ENCODE measurements around the gene PPM1M.
"Not testable (repeated sequence)": the region's sequence is repeated elsewhere in the genome, so short reads cannot be mapped to it uniquely, and the experiment has no call there.

Gene PPM1M

DNA sequence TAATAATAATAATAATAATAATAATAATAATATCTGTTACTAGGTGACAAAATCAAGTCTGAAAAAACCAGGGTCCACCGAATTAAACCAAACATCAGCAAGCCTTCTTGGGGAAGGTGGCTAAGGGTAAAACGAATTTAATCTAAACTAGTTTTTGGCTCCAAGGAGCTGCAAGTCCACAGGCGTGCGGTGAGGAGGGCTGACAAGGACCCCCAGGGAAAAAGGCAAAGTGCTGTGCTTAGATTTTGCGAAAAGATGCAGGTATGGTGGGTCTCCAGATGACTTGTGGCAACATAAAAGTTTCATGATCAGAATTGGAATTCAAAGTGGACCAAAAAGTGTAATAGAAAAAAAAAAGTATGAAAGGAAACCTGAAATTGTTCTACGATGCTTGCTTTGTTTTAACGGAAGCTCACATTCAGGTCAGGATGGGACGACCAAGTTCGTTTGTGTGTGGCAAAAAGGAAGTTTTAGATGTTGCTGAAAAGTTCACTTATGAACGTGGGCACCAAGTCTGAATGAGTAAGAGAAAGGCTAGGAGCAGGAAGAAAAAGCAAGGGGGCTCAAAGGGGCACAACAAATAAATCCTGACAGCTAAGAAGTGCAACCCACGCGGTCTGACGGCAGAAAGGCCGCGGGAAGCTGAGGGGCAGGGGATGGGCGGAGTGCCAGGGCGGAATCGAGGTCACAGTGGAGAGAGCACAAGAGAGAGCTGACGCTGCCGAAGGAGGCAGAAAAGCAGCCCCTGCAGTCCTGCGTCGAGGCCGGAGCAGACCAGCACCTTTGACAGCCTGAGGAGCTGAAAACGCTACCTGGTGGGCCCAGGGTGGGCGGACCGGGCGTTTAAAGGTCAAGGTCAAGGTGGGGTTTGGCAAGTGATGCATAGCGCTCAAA lies 31.8 kb downstream of the PPM1M start:
- peak in 52 of 58 donors; percentile 17 to 78 (median 51) for DNase-seq

DNA sequence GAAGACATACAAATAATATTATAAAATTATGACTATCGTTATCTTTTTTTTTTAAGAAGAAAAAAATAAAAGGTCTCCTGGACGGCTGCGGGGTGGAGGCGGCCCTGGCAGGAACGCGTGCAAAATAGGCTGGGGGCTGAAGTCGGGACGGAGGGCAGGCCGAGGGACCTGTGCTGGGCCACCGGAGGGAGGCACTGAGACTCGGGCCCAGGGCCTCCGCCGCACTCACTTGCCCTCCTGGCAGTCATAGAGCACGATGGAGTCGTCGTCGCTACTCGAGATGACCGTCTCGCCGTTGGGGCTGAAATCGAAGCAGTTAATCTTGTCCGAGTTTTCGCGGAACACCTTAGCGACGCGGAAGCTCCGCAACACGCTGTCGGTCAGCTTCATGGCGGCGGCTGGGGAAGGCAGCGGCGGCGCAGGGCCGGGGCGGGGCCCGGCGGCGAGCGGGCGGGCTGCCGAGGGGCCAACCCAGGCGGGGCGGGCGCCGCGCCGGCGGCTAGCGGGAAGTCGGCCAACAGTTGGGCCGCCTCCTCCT lies 32.5 kb downstream of the PPM1M start:
- DNase-seq = peak in 24 of 58 donors; percentile 63 to 88 (median 76)

DNA sequence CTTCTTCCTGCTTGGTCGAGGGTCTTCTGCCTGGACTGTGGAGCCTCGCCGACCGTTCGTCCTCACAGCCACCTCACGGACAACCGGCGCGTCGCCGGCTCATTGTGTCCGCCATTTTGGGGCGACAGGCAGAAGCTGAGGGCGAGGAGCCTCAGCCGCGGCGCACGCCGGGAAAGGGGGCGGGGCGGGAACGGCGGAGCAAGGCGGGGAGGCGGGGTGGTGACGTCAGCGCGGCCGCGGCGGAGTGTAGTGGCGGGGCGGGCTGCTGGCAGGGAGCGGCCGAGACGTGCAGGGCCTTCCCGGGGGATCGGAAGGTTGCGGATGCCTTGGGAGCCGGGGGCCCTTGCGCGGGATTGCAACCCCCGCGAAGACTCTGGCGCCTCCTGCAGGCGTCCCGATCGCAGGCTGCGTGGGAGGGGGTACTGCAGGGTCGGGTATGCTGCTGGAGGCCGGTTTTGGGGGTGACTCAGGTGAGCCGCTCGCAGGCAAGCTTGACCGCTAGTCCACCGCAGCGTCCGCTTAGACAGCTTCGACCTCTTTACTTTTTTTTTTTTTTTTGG lies 33.0 kb downstream of the PPM1M start, which contains the start of gene WDR82:
WDR82 (minus strand) TSS at position 140 of the 560 bp plus-strand sequence. CDS start 288 bp downstream, outside the sequence.
- DNase-seq = peak; percentile 77 to 98 (median 94)

DNA sequence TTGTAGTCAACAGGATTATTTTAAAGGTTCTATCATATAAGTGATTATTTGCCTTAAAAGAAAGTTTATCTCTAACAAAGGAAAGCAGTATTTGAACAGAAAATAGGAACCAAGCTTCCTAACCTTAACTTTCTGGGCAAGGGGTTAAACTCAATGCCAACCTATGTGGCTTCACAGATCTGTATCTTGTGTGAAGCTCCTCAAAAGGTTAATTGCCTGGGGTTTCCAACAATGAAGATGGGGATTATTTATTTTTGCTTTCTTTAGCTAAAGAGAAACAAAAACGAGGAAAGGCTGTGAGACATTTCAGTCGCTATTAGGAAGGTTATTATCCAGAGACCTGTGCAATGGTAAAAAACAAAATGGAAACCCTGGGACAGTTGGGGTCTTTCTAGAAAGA lies 34.0 kb downstream of the PPM1M start:
- no peak for DNase-seq

DNA sequence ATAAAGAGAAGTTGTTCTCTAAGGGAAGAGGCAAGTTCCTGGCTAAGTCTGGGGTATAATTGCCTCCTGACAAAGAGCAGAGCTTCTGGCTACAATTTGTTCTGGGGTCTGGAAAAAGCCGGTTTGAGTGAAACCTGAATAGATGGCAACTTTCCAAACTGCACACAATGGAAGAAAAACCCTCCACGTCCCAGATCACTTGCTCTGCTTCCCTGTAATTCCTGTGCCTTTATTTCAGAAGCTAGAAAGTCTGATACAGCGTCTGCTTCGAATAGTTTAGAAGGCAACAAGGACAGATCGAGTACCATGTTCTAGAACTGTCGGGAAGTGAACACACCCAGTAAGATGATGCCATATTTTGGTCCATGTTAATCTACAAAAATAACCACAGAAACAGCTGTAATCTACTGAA lies 34.5 kb downstream of the PPM1M start:
- peak in 3 of 58 donors; percentile 15 to 38 (median 23) for DNase-seq

DNA sequence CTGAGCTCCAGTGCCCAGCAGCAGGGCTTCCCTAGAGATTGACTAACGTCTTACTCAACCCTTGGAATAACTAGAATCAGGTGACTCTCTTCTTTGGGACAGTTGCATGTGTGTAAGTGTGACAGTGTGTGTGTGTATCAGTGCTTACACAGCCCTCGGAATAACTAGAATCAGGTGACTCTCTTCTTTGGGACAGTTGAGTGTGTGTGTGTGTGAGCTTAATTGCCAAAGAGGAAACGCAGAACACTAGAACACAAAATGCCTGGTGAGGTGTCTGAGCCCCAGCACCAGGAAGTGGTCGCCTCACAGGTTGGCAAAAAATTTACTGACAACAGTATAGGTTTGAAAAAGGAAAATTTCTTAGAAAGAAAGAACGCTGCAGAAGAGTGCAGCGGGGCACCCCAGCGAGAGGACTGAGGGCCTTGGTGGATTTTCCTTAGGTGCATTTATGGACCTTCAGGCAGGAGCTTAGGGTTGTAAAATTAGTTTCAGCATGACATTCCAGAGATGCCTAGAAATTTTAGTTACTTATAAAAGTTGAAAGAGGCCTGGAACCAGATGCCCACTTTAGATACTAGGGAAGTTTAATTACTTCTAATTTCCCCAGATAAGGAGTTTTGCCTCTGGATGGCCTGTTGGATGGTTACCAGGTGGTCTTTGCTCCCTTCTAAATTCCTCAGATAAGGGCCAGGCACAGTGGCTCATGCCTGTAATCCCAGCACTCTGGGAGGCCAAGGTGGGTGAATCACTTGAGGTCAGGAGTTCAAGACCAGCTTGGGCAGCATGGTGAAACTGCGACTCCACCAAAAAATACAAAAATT lies 36.6 kb downstream of the PPM1M start:
- no peak for DNase-seq

DNA sequence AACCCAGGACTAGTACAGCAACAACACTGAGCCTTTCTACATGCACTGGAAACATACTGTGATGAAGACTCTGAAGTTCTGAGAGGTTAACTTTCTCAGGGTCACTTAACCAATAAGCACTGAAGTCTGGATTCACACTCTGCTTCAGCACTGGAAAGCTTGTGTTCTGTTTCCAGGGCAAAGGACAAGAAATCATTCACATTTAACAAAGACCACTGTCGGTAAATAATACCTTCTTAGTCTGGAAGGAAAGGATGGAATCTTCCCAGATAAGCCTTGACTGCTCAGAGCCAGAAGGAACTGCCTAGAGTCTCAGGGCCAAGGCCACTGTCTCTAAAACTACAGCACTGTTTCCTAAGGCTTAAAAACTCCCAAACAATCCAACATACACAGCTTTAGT lies 37.7 kb downstream of the PPM1M start:
- no peak for DNase-seq

DNA sequence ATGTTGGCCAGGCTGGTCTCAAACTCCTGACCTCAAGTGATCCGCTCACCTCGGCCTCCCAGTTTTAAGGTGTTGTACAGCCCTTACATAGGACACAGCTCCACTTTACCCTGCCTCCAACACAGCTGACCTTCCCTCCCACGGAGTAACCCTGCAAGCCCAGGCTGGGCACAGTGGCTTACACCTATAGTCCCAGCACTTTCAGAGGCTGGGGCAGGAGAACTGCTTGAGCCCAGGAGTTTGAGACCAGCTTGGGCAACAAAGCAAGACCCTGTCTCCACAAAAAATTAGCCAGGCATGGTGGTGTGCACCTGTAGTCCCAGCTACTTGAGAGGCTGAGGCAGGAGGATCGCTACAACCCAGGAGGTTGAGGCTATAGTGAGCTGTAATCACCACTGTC lies 38.5 kb downstream of the PPM1M start:
- DNase-seq = not testable (repeated sequence)

DNA sequence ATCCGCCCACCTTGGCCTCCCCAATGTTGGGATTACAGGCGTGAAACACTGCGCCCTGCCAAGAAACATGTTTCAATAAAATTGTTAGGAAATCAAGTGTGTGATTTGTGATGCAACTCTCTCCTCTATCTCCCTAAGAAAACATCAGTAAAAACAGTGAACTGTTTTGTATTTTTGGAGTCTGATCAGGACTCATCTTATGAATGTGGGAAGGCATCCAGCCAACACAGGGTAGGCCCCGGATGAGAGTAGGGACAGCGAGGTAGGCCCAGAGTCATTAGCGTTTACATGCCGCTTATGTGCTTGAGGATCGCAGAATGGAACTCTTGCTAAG lies 41.2 kb downstream of the PPM1M start:
- DNase-seq = no peak

DNA sequence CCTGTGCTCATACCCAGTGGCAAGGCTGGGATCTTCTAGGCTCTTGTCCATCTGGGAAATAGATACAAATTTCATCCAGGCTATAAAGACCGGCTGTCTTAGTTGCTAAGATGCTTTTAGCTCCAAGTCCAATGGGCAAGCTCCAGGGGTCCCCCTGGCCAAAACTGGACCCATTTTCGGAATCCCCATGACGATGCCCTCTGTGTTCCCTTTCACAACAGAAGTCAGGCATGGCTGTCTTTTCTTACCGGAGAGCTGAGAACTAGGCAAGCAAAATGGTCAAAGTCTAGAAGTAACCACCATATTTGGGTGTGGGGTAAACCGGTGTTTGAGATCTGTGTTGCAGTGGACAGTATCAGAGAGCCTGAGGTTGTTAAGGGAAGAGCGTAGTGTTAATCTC lies 43.1 kb downstream of the PPM1M start:
- DNase-seq = no peak

DNA sequence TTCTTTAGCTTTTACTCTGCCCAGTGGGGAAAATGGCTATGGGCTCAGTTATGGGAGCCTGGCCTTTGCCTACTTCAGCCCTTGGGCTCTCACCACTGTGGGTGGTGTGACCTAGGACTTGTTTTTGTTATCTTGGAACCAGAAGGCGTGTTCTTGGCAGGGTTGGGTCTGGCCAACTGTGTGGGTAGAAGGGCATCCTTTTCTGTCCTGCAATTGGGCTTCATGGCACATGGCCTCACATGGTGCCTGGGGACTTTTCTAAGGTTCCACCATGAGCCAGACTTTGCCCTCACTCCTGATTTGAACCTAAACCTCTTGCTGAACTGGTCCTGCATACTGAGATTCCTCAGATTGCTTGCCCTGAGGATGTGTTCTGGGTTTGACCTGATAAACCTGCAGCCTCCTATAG lies 43.8 kb downstream of the PPM1M start:
- no peak for DNase-seq

DNA sequence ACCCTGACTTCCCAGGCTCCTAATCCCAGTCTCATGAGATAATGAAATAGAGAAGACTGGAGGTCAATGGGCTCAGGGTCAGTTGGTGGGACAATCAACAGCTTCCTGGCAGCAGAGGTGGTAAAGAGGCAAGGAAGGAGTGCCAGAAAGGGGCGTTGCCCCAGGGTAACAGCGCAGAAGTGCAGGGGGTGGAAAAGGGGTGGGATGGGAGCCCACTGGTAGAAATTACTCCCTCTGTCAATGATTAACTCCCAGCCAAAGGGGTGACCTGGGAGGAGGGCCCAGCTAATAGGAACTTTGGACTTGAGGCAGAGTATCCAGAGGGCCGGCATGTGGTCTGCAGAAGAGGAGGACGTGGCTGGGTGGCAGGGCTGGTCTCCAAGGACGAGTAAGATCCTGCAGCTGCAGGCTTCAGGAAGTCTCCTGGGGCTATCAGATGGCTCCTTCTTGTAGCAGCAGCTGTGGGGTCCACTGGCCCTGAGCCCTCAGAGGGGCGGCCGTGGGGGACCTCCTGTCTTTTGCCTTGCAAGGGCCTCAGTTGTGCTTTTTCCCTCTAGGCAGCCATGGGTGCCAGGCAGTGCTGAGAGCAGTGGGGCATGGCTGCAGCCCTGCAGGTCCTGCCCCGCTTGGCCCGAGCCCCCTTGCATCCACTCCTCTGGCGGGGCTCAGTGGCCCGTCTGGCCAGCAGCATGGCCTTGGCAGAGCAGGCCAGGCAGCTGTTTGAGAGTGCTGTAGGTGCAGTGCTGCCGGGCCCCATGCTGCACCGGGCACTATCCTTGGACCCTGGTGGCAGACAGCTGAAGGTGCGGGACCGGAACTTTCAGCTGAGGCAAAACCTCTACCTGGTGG lies 44.4 kb downstream of the PPM1M start:
- no peak for DNase-seq

DNA sequence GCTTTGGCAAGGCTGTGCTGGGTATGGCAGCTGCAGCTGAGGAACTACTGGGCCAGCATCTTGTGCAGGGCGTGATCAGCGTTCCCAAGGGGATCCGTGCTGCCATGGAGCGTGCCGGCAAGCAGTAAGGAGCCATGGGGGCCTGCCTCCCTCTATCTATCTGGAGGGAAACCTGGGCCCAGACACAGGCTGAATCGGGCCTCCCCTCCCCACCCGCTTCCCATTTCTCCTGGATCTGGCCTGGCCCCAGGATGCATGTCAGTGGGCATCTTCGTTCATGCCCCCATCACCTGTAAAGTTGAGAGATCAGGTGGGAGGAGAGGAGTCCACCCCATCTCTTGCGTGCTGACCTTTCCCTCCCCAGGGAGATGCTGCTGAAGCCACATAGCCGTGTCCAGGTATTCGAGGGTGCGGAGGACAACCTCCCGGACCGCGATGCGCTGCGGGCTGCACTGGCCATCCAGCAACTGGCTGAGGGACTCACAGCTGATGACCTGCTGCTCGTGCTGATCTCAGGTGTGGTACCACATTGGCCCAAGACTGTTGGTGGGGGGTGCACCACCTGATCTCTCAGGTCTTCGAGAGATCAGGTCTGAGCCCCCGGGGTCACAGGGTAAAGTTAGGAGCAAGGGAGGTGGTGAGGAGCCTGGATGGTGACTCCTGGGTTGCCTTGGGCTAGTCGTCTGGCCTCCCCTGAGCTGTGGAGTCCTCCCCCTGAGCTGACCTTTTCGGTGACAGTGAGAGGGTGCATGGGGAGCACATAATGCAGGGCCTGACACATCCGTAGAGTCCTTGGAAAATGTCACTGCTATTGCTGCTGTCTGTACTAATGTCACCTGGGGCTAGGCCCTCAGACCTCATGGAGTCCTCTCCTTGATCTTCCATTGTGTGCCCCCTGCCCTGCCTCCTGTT lies 45.3 kb downstream of the PPM1M start:
- DNase-seq = no peak

DNA sequence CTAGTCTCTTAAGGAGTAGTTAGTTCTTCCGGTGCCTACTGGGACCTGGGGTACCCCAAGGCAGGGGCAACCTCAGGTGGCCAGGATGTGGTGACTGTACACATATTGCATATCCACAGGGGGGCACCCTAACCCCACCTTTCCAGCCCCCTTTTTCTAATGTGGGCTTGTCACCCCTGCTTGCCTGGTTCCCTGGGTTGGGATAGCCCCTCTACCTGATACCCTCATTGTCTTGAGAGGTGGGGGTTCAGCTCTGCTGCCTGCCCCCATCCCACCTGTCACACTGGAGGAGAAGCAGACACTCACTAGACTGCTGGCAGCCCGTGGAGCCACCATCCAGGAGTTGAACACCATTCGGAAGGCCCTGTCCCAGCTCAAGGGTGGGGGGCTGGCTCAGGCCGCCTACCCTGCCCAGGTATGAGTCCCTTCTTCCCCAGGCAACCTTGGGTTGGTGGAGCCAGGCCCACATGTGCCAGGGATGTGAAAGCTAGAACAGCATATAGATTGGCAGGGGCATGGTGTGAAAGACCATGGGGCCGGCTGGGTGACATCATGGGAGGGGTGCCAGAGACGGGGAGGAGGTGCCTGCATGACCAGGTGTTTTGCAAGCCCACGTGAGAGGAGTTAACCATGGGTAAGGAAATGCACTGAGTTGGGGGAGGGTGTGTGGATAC lies 46.1 kb downstream of the PPM1M start:
- DNase-seq = peak in 3 of 58 donors; percentile 6 to 20 (median 13)

DNA sequence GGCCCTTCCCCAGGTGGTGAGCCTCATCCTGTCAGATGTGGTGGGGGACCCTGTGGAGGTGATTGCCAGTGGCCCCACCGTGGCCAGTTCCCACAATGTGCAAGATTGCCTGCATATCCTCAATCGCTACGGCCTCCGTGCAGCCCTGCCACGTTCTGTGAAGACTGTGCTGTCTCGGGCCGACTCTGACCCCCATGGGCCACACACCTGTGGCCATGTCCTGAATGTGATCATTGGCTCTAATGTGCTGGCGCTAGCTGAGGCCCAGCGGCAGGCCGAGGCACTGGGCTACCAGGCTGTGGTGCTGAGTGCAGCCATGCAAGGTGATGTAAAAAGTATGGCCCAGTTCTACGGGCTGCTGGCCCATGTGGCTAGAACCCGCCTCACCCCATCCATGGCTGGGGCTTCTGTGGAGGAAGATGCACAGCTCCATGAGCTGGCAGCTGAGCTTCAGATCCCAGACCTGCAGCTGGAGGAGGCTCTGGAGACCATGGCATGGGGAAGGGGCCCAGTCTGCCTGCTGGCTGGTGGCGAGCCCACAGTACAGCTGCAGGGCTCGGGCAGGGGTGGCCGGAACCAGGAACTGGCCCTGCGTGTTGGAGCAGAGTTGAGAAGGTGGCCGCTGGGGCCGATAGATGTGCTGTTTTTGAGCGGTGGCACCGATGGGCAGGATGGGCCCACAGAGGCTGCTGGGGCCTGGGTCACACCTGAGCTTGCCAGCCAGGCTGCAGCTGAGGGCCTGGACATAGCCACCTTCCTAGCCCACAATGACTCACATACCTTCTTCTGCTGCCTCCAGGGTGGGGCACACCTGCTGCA lies 46.9 kb downstream of the PPM1M start:
- DNase-seq = no peak

DNA sequence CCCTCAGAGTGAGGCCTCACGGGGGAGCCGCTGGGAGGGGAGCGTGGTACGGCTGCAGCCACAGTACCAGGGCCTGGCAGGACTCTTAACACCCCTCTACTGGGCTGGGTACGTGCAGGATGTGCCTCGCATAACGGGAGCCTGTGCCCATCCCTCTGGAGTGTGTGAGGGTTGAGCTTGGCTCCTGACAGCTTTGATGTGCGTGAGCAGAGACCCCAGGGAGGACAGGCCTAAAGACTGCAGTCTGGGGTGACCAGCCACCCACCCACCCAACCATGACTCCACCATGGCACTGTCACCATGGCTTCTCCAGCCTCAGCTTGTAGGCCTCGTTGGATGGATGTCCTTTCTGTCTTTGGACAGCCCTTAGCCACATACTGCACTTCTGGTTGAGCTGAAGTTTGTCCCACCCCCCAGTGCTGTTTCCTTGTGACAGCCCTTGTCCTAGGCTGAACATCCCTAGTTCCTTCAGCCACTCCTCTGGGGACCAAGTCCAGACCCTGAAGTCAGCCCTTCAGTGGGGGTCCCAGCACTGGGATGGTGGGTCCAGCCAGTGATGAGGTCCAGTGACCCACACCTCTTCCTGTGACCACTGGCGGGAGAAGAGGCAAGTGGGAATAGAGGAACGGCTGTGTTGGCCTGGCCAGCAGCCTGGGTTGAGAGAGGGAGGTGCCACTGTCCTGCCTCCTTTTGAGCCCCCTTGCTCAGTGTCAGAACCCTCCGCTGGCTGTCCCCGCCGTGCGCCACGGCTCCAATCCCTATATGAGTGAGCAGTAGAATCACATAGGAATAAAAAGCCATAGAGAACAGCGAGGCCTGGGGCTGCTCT lies 48.1 kb downstream of the PPM1M start:
- no peak for DNase-seq

Measured in anterior cingulate cortex (tissue), 58 donors.